GM08714 (cell line): ENCODE results near the gene IL1RAPL1.

ENCODE experiments used
- H3K4me3 ChIP-seq: fragments of 200-500 bp; sonication (Bioruptor generic); 2 replicates; pipeline ENCODE4 v1.5.1; 2014; ENCODE audit warnings: mild to moderate bottlenecking, low read length, inconsistent platforms
- ZNF274 ChIP-seq: IDR thresholded peaks from 2 replicates; pipeline ENCODE4 v1.6.1; 2012; ENCODE audit warnings: mild to moderate bottlenecking, low read depth, low read length

IL1RAPL1 gene

DNA sequence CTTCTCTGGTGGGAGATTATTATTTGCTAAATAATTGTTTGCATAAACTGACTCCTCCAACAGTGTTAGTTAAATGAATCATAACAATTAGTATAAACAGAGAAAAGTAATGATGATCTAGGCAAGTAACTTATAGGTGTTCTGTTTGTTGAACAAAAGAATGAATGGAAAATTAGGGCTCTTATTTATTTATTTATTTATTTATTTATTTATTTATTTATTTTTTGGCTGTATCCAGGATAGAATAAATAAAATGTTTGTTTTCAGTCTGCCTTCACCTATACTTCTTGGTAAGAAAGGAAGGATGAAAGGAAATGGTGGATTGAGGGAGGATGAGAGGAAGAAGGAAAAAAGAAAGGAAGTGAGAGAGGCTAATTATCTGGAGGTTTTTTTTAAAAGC, 1066.5 kb downstream of the IL1RAPL1 start:
- TF ChIP-seq ZNF274: no peak
- H3K4me3 ChIP-seq: no peak overlapping the region

DNA sequence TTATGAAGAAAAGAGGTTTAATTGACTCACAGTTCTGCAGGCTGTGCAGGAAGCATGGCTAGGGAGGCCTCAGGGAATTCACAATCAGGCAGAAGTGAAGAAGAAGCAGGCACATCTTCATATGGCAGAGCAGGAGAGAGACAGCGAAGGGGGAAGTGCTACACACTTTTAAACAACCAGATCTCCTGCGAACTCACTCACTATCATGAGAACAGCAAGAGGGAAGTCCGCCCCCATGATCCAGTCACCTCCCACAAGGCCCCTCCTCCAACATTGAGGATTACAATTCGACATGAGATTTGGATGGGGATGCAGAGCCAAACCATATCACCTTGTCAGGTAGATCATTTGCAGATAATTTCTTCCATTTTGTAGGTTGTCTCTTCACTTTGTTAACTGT, 1072.7 kb downstream of the IL1RAPL1 start:
- H3K4me3 ChIP-seq: no peak overlapping the region
- no peak for TF ChIP-seq ZNF274

DNA sequence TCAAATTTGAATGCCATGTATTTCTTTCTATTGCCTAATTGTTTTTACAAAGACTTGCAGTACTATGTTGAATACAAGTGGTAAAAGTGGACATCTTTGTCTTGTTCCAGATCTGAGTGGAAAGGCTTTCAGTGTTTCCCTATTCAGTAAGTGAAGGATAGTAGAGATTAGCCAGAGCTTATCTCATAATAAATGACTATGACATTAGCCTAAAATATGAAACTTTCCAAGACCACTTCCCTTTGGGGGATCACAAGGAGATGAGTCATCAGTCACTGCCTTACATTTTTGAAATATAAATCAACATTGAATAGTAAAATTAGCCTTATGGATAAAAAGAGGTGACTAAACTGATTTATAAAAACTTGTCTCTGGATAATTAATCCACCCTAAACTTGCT, 1074.0 kb downstream of the IL1RAPL1 start:
- no peak overlapping the region for H3K4me3 ChIP-seq

DNA sequence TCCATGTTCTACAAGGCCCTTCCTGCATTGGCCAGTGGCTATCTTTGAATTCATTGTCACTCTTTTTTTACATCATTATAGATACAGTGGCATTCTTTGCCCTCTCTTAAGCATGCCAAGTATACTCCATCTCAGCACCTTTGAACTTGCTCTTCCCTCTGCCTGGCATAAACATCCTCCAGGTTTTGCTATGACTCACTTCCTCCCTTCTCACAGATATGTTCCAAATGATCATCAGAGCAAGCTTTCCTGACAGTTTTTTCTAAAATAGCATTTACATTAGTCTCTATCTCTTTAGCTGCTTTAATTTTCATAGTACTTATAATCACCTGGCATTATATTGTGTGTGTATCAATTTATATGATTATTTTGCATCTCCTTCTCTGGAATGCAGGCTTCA, 1074.9 kb downstream of the IL1RAPL1 start:
- H3K4me3 ChIP-seq: no peak overlapping the region
- TF ChIP-seq ZNF274: no peak

More for the DNA sequence above, 1074.0 kb downstream of the IL1RAPL1 start:
- TF ChIP-seq ZNF274: no peak

DNA sequence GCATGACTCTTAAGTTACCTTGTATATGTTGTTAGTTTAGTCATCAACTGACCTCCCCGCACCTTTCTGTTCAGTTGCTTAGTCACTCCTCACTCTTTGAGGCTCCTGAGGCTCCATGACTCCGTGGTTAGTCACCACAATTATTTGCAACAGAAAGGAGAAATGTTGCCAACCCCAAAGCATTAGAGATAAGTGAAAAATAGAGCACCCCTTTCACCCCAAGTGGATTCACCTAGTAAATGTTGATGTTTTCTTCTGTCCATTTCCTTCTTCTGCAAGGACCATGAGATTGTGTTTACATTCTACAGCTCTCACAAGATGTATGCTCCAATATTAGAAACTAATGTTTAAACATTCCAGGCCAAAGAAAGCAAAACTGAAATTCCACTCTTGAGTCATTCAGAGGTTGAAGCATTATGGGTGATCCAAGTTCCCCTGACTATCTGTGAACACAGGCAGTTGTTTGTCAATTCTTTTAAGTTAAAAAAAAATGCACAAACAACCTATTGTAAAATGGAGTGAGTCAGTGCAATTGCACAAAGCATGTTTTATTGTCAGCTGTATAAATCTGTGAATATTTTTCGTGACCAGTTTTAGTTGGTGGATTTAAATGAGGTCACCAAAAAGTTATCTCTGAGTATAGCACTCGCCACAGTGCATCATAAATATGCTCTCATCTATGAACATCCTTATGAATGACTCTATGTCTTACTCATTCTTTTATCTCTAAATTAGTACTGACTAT, 1075.7 kb downstream of the IL1RAPL1 start:
- no peak overlapping the region for H3K4me3 ChIP-seq
- TF ChIP-seq ZNF274: no peak

DNA sequence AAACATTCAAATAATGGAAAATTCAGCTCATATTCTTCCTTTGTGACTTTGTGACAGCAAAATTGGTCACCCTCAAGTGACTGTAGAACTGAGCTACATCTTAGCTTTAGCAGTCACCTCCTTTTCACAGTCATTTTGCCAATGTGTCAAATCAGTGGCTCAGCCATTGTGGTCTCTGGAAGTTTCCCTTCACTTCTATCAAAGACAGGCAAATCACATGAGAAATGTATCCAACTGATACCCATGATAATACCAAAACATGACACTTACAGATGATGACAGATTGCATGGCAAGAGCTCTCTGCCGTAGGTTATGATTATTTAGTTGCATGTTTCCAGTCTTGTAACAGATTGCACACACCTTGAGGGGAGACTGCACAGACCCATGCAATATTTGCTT, 1078.3 kb downstream of the IL1RAPL1 start:
- no peak for TF ChIP-seq ZNF274
- no peak overlapping the region for H3K4me3 ChIP-seq

DNA sequence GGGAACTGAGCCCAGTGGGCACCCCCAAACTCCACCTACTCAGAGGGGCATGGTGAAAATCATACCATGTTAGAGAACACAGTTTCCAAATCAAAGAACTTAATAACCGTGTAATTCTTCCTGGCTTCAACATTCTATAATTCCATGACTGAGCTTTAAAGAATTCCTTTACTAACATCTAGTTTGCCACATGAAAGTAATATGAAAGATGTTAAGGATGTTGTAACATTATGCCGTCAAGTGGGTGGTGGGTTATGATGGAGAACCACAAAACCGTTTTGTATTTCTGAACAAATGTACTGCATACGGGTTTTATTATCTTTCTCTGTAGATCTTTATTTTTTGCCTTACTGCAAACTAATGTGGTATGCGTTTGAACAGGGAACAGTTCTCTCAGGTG, 1079.1 kb downstream of the IL1RAPL1 start:
- no peak for TF ChIP-seq ZNF274
- H3K4me3 ChIP-seq: no peak overlapping the region

DNA sequence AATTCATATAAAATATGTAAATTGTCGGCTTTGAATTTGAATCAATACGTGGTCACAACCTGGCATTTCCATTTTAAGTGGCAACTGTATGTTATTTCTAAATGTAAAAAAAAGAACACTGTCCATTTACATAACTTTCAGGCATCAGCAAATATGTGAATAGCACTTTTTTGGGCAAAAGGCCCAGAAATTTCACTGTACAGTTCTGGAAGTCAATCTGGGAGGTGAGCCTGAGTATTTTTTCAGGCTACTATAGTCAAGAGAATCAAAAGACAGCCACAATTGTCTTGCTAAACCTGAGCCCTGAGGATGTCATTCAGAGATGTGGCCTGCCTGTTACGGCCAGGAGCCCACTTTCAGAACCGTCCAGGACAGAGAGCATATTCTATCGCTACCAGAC, 1084.2 kb downstream of the IL1RAPL1 start:
- TF ChIP-seq ZNF274: no peak
- no peak overlapping the region for H3K4me3 ChIP-seq

DNA sequence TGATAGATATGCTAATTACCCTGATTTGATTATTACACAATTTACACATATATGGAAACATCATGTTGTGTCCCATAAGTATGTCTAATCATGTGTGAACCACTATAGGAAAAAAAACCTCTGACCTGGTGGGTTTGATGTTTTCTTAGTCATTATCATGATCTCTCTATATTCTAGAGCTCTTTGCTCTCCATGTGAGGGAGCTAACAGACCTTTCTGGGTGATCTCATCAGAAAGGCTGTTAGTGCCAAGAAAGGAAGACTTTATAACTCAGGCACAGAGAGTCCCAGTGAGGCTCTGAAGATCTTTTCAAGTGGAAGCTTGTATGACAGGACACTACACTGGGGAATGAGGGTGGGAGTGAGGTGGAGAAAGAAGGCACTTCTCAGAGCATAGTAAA, 1100.4 kb downstream of the IL1RAPL1 start:
- H3K4me3 ChIP-seq: no peak overlapping the region
- TF ChIP-seq ZNF274: no peak

GRCh38 chrX:29690061-29690460, 1102.8 kb downstream of the IL1RAPL1 start:
- no peak overlapping the region for H3K4me3 ChIP-seq
- TF ChIP-seq ZNF274: no peak

DNA sequence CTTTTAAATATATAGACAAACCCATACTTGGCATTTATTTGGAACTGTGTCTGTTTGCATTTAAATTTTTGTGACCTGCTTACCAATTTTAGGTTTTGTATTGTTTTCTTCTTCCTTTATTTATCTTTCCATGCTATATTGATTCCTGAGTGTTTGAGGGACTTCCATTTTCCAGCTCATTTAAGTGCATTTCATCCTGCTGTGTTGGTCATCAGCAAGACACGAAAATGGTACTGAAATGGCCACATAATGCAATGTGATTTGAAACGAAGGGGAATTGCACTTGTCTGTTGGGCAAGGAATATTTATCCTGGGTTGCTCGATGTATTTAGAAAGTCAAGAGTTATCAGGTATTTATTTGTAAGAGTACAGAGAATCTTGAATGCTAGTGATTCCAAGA, 1103.8 kb downstream of the IL1RAPL1 start:
- no peak overlapping the region for H3K4me3 ChIP-seq
- no peak for TF ChIP-seq ZNF274

DNA sequence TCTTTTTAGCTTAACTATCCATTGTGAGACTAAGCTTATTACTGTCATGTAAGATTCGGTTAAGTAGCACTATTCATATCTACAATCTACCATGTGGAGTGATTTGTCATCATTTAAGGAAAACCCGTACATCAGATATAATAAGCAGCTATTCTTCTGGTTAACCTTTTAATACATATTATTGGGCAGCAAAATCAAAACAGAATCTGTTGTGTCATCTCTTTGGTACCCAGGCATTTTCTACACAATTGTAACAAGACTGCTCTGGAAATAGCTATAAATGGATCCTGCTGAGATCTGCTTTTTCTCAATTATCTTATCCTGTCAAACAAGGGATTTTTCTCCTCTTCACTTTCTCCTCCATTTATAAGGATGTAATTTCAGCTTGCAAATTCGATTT, 1106.7 kb downstream of the IL1RAPL1 start:
- no peak for TF ChIP-seq ZNF274
- H3K4me3 ChIP-seq: no peak overlapping the region

DNA sequence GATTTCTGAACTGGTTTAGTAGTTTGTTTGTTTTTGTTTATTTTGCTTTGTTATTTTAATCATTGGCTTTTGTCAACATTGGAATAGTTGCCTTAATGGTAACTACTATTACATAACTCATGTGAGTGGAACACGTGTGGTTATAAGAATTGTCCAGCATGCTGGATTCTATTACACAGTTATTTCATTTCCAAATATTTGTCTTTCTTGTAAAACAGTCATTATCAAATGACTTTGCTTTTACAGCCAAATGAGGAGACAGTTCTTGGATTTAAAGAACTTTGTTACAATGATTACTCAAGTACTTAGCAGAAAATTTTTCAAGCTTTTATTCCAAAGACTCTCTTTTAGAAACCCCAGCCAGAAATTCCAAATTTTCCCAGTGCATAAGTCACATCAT, 1112.0 kb downstream of the IL1RAPL1 start:
- no peak for TF ChIP-seq ZNF274
- no peak overlapping the region for H3K4me3 ChIP-seq

- no peak for TF ChIP-seq ZNF274
- no peak overlapping the region for H3K4me3 ChIP-seq
Observed at GRCh38 chrX:29707088-29707487, 1119.8 kb downstream of the IL1RAPL1 start.

DNA sequence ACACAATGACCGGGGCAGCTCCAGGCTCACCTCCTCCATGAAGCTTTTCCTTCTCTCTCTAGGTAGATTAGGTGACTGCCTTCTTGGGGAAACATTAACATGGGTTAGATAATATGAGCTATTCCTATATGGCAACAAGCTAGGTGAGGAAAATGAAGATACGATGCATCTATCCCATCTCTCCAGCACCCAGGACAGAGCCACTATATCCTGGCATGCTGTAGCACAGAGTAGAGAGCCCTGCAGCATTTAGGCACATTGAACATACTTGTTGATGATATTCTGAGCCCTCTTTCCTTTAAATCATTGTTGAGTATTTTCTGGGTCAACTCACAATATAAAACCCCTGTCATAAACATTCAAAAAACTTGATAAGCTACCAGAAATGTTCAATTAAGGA, 1133.9 kb downstream of the IL1RAPL1 start:
- TF ChIP-seq ZNF274: no peak
- H3K4me3 ChIP-seq: no peak overlapping the region

DNA sequence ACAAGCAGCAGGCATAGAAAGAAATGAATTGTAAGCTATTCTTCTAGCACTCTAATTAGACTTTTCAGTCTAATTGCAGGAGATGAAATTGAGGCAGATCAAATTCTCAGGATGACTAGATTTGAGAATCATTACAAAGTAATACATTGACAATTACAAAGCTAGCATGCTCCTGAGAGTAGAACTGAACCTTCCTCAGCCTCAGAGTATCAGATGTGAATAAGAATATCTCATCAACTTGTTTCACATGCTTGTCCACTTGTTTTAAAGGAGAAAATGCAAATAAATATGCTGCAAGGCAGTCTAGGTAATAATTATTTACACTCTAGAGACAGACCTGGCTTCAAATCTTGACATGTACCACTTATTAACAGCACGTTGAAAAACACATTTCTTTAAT, 1137.1 kb downstream of the IL1RAPL1 start:
- TF ChIP-seq ZNF274: no peak
- no peak overlapping the region for H3K4me3 ChIP-seq
